WI38 (cell line): ENCODE results near the gene MTAP.

ENCODE experiments used
- H3K4me3 ChIP-seq: 2 replicates; pipeline ENCODE4 v1.5.1; 2011; ENCODE audit warnings: low read depth, mild to moderate bottlenecking, control low read depth, low read length
- CTCF ChIP-seq: IDR thresholded peaks from 2 replicates; pipeline ENCODE4 v1.5.1; 2012; ENCODE audit warnings: low read depth, mild to moderate bottlenecking, control low read depth, low read length

The MTAP gene

GRCh38 chr9:21848615-21849014 lies 46.2 kb downstream of the MTAP start:
- no peak overlapping the region for H3K4me3 ChIP-seq
- TF ChIP-seq CTCF = no peak

GRCh38 chr9:21852754-21853153 lies 50.3 kb downstream of the MTAP start:
- no peak overlapping the region for H3K4me3 ChIP-seq
- TF ChIP-seq CTCF = no peak

- no peak for TF ChIP-seq CTCF
- no peak overlapping the region for H3K4me3 ChIP-seq
These were observed 51.0 kb downstream of the MTAP start for GRCh38 chr9:21853414-21853813.

- no peak overlapping the region for H3K4me3 ChIP-seq
- TF ChIP-seq CTCF = no peak
These were observed 51.7 kb downstream of the MTAP start for GRCh38 chr9:21854119-21854518.

- no peak overlapping the region for H3K4me3 ChIP-seq
- no peak for TF ChIP-seq CTCF
These were observed 52.2 kb downstream of the MTAP start for GRCh38 chr9:21854594-21854993.

GRCh38 chr9:21856301-21857094 lies 54.1 kb downstream of the MTAP start:
- no peak for TF ChIP-seq CTCF

GRCh38 chr9:21862871-21863270 lies 60.4 kb downstream of the MTAP start:
- H3K4me3 ChIP-seq = no peak overlapping the region
- TF ChIP-seq CTCF = no peak

More at GRCh38 chr9:21856301-21857094, 54.1 kb downstream of the MTAP start:
- H3K4me3 ChIP-seq = no peak overlapping the region
